ENCODE measurements around the gene ELANE. TPM values are rescaled to one million over a fixed set of nuclear protein-coding genes. Genes with fewer than 3 reads are reported as not detected.
A peak's percentile ranks its signal among the peaks of the same experiment; 100 is the strongest.

Gene ELANE
- total RNA-seq, 1 donor from 2014 or later = not detected

DNA sequence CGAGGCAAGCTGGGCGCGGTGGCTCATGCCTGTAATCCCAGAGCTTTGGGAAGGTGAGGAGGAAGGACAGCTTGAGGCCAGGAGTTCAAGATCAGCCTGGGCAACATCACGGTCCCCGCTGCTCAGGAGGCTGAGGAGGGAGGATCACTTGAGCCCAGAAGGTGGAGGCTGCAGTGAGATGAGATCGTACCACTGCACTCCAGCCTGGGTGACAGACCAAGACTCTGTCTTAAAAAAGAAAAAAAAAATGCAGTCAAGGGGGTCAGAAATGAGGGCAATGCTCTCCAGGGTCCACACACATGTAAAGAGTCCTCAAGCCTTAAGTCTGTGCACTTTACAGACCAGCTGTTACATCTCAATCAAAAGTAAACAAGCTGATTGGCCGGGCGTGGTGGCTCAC is 52.4 kb downstream of the ELANE start:
- no peak for DNase-seq (ENCODE audit: extremely low spot score, unreplicated experiment)
- H3K27me3 Mint-ChIP-seq = no peaks in the 10 kb centered on the region
- H3K4me3 Mint-ChIP-seq = no peak overlapping the region
- no peak overlapping the region for H3K27ac Mint-ChIP-seq
- peaks cover 9% of the 10 kb centered on the region for H3K4me1 Mint-ChIP-seq (ENCODE audit: unreplicated experiment)
- TF ChIP-seq, protein P1, sequence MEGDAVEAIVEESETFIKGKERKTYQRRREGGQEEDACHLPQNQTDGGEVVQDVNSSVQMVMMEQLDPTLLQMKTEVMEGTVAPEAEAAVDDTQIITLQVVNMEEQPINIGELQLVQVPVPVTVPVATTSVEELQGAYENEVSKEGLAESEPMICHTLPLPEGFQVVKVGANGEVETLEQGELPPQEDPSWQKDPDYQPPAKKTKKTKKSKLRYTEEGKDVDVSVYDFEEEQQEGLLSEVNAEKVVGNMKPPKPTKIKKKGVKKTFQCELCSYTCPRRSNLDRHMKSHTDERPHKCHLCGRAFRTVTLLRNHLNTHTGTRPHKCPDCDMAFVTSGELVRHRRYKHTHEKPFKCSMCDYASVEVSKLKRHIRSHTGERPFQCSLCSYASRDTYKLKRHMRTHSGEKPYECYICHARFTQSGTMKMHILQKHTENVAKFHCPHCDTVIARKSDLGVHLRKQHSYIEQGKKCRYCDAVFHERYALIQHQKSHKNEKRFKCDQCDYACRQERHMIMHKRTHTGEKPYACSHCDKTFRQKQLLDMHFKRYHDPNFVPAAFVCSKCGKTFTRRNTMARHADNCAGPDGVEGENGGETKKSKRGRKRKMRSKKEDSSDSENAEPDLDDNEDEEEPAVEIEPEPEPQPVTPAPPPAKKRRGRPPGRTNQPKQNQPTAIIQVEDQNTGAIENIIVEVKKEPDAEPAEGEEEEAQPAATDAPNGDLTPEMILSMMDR (conservative IDR thresholded peaks at IDR 0.05) = no peak
- no peaks in the 10 kb centered on the region for H3K36me3 Mint-ChIP-seq
- no peaks in the 10 kb centered on the region for H3K9me3 Mint-ChIP-seq

Small RNA genes lying within 50 kb of the gene (microRNA-seq; reads per million reads assigned to microRNA genes)
- gene MIR3187 (19.6 reads per million, percentile 43 among the genes with 10 or more reads in this experiment), gene MIR4745 (35.3 reads per million, percentile 51 among the genes with 10 or more reads in this experiment)

Other genes starting within 250 kb of the ELANE start
- 52.2 and 59.8 TPM in 2 replicates for gene POLRMT, start 218.8 kb upstream of the ELANE start, total RNA-seq (ENCODE audit: low replicate concordance)
- not detected in 2 replicates for gene FGF22, start 212.4 kb upstream of the ELANE start, total RNA-seq (ENCODE audit: low replicate concordance)
- 38.1 and 41.3 TPM in 2 replicates for gene RNF126, start 189.1 kb upstream of the ELANE start, total RNA-seq (ENCODE audit: low replicate concordance)
- 9.3 and 11.0 TPM in 2 replicates for gene FSTL3, start 175.9 kb upstream of the ELANE start, total RNA-seq (ENCODE audit: low replicate concordance)
- gene PRSS57, start 156.9 kb upstream of the ELANE start, total RNA-seq (ENCODE audit: low replicate concordance) = not detected in 2 replicates
- 63.3 and 64.1 TPM in 2 replicates for gene PALM, start 143.4 kb upstream of the ELANE start, total RNA-seq (ENCODE audit: low replicate concordance)
- gene MISP, start 101.2 kb upstream of the ELANE start, total RNA-seq (ENCODE audit: low replicate concordance) = 9.4 and 20.8 TPM in 2 replicates
- 416 and 496 TPM in 2 replicates for gene PTBP1, start 54.9 kb upstream of the ELANE start, total RNA-seq (ENCODE audit: low replicate concordance)
- 9.9 and 29.2 TPM in 2 replicates for gene PLPPR3, start 30.3 kb upstream of the ELANE start, total RNA-seq (ENCODE audit: low replicate concordance)
- gene AZU1, start 24.5 kb upstream of the ELANE start, total RNA-seq (ENCODE audit: low replicate concordance) = 0.41 TPM in 1 of 2 replicates, not detected in the other
- 0.45 TPM in 1 of 2 replicates, not detected in the other for gene PRTN3, start 11.3 kb upstream of the ELANE start, total RNA-seq (ENCODE audit: low replicate concordance)
- gene CFD, start 7.4 kb downstream of the ELANE start, total RNA-seq (ENCODE audit: low replicate concordance) = 5.5 and 11.3 TPM in 2 replicates
- 59.6 and 74.2 TPM in 2 replicates for gene MED16, start 40.9 kb downstream of the ELANE start, total RNA-seq (ENCODE audit: low replicate concordance)
- gene RNU6-9, start 41.2 kb downstream of the ELANE start, total RNA-seq (ENCODE audit: low replicate concordance) = not detected in 2 replicates
- 48.8 and 56.7 TPM in 2 replicates for gene R3HDM4, start 60.9 kb downstream of the ELANE start, total RNA-seq (ENCODE audit: low replicate concordance)
- 1.2 and 2.2 TPM in 2 replicates for gene KISS1R, start 65.0 kb downstream of the ELANE start, total RNA-seq (ENCODE audit: low replicate concordance)
- gene ARID3A, start 73.7 kb downstream of the ELANE start, total RNA-seq (ENCODE audit: low replicate concordance) = 83.0 and 124 TPM in 2 replicates
- 59.5 and 65.4 TPM in 2 replicates for gene WDR18, start 132.0 kb downstream of the ELANE start, total RNA-seq (ENCODE audit: low replicate concordance)
- gene GRIN3B, start 148.1 kb downstream of the ELANE start, total RNA-seq (ENCODE audit: low replicate concordance) = 0.65 and 1.00 TPM in 2 replicates
- gene TMEM259, start 168.8 kb downstream of the ELANE start, total RNA-seq (ENCODE audit: low replicate concordance) = 157 and 173 TPM in 2 replicates
- gene RNU6-2, start 169.2 kb downstream of the ELANE start, total RNA-seq (ENCODE audit: low replicate concordance) = not detected in 2 replicates
- gene CNN2, start 174.3 kb downstream of the ELANE start, total RNA-seq (ENCODE audit: low replicate concordance) = 276 and 279 TPM in 2 replicates
- gene ABCA7, start 187.8 kb downstream of the ELANE start, total RNA-seq (ENCODE audit: low replicate concordance) = 23.9 and 26.1 TPM in 2 replicates
- gene ARHGAP45, start 214.9 kb downstream of the ELANE start, total RNA-seq (ENCODE audit: low replicate concordance) = 2.6 and 4.5 TPM in 2 replicates
- gene POLR2E, start 243.1 kb downstream of the ELANE start, total RNA-seq (ENCODE audit: low replicate concordance) = 171 and 181 TPM in 2 replicates

Measured in type B pancreatic cell (in vitro differentiated cells).